ENCODE measurements around the gene PTK7.

The PTK7 gene

DNA sequence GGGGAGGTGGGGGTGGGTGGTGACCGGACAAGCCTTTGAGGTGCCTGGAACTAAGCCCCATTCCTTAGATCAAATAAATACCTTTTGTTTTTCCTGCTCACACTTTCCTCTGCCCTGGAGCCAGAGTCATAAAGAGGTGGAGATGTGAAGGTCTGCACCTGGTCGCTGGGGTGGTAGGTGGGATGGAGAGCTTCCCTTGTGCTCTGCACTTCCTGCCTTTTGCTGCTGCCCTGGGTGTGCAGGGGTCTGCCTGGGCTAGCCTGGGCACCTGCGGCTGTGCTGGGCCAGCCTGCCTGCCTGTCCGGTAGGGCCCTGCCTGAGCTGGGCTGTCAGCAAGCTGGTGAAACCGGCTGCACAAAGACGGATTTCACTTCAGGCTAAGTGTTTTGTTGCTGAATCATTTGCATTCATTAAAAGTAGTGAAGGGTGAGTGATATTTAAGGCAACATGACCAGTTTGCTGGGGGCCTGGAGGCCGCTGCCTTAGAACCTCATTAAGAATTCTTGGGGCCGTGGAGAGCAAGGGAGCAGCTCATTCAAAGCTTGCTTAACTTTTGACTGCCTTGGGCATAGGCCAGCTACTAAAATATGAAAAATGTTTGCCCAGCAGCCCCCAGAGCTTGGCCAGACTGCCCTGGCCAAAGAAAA lies 20.5 kb downstream of the PTK7 start:
- no peak for DNase-seq (ENCODE audit: low spot score)
- TF ChIP-seq, protein P1, sequence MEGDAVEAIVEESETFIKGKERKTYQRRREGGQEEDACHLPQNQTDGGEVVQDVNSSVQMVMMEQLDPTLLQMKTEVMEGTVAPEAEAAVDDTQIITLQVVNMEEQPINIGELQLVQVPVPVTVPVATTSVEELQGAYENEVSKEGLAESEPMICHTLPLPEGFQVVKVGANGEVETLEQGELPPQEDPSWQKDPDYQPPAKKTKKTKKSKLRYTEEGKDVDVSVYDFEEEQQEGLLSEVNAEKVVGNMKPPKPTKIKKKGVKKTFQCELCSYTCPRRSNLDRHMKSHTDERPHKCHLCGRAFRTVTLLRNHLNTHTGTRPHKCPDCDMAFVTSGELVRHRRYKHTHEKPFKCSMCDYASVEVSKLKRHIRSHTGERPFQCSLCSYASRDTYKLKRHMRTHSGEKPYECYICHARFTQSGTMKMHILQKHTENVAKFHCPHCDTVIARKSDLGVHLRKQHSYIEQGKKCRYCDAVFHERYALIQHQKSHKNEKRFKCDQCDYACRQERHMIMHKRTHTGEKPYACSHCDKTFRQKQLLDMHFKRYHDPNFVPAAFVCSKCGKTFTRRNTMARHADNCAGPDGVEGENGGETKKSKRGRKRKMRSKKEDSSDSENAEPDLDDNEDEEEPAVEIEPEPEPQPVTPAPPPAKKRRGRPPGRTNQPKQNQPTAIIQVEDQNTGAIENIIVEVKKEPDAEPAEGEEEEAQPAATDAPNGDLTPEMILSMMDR (IDR thresholded peaks at IDR 0.05; ENCODE audit: extremely low read depth, missing control alignments) = no peak

DNA sequence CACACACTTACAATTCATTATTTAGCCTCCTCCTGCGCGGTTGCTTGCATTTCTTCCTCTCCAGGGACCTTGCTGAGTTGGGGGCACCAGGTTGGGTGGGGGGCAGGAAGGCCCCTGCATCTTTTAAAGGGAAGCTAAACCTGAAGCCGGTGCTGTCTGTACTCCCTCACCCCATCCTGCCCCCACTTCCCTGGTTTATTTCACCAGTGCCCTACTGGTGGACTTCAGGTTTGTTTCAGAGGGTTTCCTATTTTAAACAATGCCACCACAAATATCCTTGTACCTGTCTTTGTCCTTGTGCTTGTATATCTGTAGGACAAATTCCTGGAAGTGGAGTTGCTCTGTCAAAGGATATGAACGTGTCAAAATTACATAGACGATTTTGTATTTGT lies 21.0 kb downstream of the PTK7 start:
- TF ChIP-seq, protein P1 (IDR thresholded peaks at IDR 0.05; ENCODE audit: extremely low read depth, missing control alignments) = no peak
- no peak for DNase-seq (ENCODE audit: low spot score)

DNA sequence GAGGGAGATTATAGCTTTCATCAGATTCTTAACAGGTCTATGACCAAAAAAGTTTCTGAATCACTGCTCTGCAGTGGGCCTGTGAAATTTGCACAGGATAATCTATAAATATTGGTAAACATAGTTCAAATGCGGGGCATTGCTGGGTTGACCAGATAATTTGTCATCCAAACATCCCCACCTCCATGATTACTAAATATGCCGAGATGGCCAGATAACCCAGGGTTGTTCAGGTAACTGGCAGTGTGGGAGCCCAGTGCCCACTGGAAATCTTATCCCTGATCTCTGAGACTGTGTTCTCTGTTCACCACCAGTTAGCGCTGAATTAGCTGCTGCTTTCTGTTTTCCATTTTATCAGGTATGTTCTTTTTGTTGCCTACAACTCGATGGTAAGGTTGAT lies 21.4 kb downstream of the PTK7 start:
- TF ChIP-seq, protein P1 (IDR thresholded peaks at IDR 0.05; ENCODE audit: extremely low read depth, missing control alignments) = no peak
- no peak for DNase-seq (ENCODE audit: low spot score)

DNA sequence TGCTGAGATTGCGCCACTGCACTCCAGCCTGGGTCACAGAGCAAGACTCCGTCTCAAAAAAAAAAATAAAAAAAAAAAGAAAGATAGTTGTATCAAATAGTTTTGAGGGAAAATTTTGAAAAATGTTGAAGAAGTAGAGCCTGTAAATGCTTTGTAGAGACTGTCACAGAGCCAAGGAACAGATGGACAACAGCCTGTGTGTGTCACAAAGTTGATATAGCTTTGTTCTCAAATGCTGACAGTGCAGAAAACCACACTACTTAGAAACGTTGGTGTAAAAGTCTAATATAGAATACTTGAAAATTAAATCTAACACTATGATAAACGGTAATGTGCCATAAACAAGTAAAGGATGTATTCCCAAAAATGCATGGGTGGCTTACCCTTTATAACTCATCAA lies 25.4 kb downstream of the PTK7 start:
- DNase-seq (ENCODE audit: low spot score) = no peak

DNA sequence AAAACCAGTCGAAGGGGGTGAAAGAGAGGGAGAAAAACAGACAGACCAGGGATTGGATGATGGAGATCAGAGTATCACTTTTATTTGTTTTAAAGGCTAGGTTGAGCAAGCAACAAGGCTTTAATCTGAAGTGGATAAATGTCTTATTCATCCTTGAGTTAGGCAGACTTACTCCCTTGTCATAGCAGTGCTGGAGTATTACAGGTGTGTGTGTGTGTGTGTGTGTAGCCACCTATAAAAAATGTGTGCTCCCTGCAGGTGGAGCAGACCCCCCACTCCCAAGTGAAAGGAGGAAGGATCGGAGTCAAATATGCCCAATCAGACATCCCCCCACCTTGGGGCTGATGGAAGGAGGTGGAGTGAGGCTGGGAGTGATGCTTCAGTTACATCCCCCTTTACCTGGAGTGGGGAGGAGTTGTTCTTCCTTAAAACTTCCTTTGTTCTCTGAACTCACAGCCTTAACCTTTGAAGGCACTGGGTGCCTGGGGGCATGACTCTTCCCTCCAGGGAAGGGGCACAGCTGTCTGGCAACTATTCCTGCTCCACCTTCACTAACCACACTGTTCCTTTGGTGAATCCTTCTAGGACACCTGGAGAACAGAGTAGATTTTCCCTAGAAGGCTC lies 27.3 kb downstream of the PTK7 start:
- DNase-seq (ENCODE audit: low spot score) = no peak
- TF ChIP-seq, protein P1 (IDR thresholded peaks at IDR 0.05; ENCODE audit: extremely low read depth, missing control alignments) = no peak

More for the DNA sequence above, 25.4 kb downstream of the PTK7 start:
- TF ChIP-seq, protein P1 (IDR thresholded peaks at IDR 0.05; ENCODE audit: extremely low read depth, missing control alignments) = no peak

DNA sequence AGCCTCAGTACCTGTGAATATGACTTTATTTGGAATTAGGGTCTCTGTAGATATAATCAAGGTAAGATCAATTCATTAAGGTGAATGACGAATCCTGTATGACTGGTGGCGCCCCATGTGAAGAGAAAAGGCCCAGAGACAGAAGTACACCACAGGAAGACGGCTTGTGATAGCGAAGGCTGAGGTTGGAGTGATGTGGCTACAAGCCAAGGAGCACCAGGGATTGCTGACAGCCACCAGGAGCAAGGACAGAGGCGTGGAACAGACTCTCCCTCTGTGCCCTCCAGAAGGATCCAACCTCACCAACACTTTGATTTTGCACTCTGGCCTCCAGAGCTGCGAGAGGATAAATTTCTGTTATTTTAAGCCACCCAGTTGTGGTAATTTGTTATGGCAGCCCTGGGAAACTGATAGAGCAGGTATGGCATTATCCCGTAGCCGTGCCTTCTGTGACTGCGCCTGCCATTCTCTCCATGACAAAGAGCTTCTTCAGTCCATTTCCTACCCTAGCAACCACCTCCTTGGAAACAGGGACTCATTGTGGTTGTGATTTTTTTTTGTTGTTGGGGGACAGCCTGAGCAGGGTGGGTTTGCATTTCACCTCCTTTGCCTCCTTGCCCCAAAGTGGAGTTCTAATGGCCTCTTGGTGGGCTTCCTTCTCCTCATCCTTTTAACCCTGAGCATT lies 29.6 kb downstream of the PTK7 start:
- no peak for DNase-seq (ENCODE audit: low spot score)
- TF ChIP-seq, protein P1 (IDR thresholded peaks at IDR 0.05; ENCODE audit: extremely low read depth, missing control alignments) = no peak

DNA sequence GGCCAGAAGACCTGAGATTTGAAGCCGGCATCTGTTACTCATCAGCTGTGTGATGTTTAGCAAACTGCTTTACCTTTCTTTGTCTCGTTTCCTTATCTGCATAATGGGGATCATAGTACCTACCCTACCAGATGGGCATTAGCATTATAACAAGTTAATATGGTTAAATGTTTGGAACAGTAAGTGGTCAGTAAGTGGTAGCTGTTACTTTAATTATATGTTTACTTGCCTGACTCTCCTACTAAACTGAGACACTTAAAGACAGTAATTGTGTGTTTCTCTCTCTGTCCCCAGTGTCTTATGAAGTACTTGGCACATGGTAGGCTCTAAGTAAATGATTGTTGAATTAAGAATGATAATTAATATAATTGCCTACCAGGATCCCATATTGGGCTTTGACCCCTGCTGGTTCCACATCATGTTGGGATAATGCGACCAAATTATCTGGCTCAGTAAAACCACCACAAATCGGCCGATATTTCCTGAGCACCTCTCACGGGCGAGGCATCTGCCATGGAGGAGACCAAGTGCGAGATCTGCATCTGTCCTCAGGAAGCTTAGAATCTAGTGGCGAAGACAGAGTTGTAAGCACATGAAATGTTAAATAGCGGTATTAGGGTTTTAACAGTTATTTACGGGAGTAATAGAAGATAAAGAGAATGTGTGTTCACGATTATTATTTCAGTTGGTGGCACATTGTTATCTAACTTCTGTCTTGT lies 31.4 kb downstream of the PTK7 start:
- DNase-seq (ENCODE audit: low spot score) = no peak
- TF ChIP-seq, protein P1 (IDR thresholded peaks at IDR 0.05; ENCODE audit: extremely low read depth, missing control alignments) = no peak
